Liver (tissue), 3 donors: ENCODE data around the gene IGSF3.
"Not testable (repeated sequence)": the region's sequence is repeated elsewhere in the genome, so short reads cannot be mapped to it uniquely, and the experiment has no call there.

Experiments used
- ATF3 ChIP-seq: IDR thresholded peaks from 2 replicates; pipeline ENCODE4 v1.6.1; 2016; ENCODE audit warnings: antibody characterized with exemption
- CTCF ChIP-seq: fragments of 150-350 bp; IDR thresholded peaks from 2 replicates; pipeline ENCODE4 v1.5.1; 2017; ENCODE audit warnings: improper control_type of control experiment, low read depth, low read length; ENCODE audit not compliant: missing input control
- FOXA2 ChIP-seq: IDR thresholded peaks from 2 replicates; pipeline ENCODE4 v1.6.1; 2016; ENCODE audit warnings: antibody characterized with exemption
- GABPA ChIP-seq, 2 donors: IDR thresholded peaks in 1 of 2; conservative IDR thresholded peaks in 1 of 2; 2 replicates each; pipeline ENCODE4 v1.6.1; 2016; ENCODE audit warnings: antibody characterized with exemption in 2 of 2, mild to moderate bottlenecking in 1 of 2, moderate library complexity in 1 of 2
- HNF4A ChIP-seq, 2 donors: conservative IDR thresholded peaks; 2 replicates each; pipeline ENCODE4 v1.6.1; 2016; ENCODE audit warnings: antibody characterized with exemption in 2 of 2, mild to moderate bottlenecking in 2 of 2
- JUND ChIP-seq, 2 donors: IDR thresholded peaks; 2 replicates each; pipeline ENCODE4 v1.6.1; 2016; ENCODE audit warnings: antibody characterized with exemption in 2 of 2
- MAX ChIP-seq: IDR thresholded peaks from 2 replicates; pipeline ENCODE4 v1.6.1; 2016; ENCODE audit warnings: antibody characterized with exemption
- RAD21 ChIP-seq, 2 donors: IDR thresholded peaks; 2 replicates each; pipeline ENCODE4 v1.6.1; 2016; ENCODE audit warnings: antibody characterized with exemption in 2 of 2, mild to moderate bottlenecking in 2 of 2
- REST ChIP-seq: IDR thresholded peaks from 2 replicates; pipeline ENCODE4 v1.6.1; 2016; ENCODE audit warnings: antibody characterized with exemption, mild to moderate bottlenecking
- RXRA ChIP-seq, 2 donors: IDR thresholded peaks; 2 replicates each; pipeline ENCODE4 v1.6.1; 2017 to 2018; ENCODE audit warnings: antibody characterized with exemption in 2 of 2, mild to moderate bottlenecking in 1 of 2
- TAF1 ChIP-seq: conservative IDR thresholded peaks from 2 replicates; pipeline ENCODE4 v1.6.1; 2016; ENCODE audit warnings: antibody characterized with exemption, mild to moderate bottlenecking
- YY1 ChIP-seq: IDR thresholded peaks from 2 replicates; pipeline ENCODE4 v1.6.1; 2016; ENCODE audit warnings: antibody characterized with exemption, mild to moderate bottlenecking
- donor health status: healthy.
- donor health status: healthy.

- TF ChIP-seq CTCF; JUND (IDR thresholded peaks at IDR 0.05); ATF3; HNF4A (conservative IDR thresholded peaks at IDR 0.05); MAX; GABPA (IDR thresholded peaks at IDR 0.05 in 1 of 2, conservative IDR thresholded peaks at IDR 0.05 in 1 of 2); TAF1; FOXA2; REST; RAD21 (IDR thresholded peaks at IDR 0.05); YY1; RXRA (IDR thresholded peaks at IDR 0.05): not testable (repeated sequence)
Measured at GRCh38 chr1:116593401-116593800, 74.1 kb downstream of the IGSF3 start.
